Measurements from ENCODE around the gene PAX9.

- no peak for TF ChIP-seq CTCF (IDR thresholded peaks at IDR 0.05 in 8 of 11, conservative IDR thresholded peaks at IDR 0.05 in 3 of 11)
- no peak for TF ChIP-seq POLR2A (IDR thresholded peaks at IDR 0.05)
These were observed 2.4 kb upstream of the PAX9 start for GRCh38 chr14:36659010-36659821.

Measured in spleen (tissue), 7 donors.